ENCODE measurements around the gene BCAS3. TPM values are rescaled to one million over a fixed set of nuclear protein-coding genes. Genes with fewer than 3 reads are reported as not detected.

Gene BCAS3
- total RNA-seq, 1 experiment from 2014 or later: 11.4 TPM

GRCh38 chr17:61302953-61303816 is 625.5 kb downstream of the BCAS3 start:
- H3K4me3 ChIP-seq (ENCODE audit: insufficient read depth, low read depth, low read length): no peak overlapping the region
- no peaks in the 10 kb centered on the region for H3K27me3 ChIP-seq (ENCODE audit: control insufficient read depth, insufficient read depth, low read length)
- no peak for DNase-seq
- no peaks in the 10 kb centered on the region for H3K36me3 ChIP-seq (replicated peaks; ENCODE audit: control insufficient read depth, insufficient read depth, low read length)

- Histone ChIP-seq H3K4me3 (ENCODE audit: insufficient read depth, low read depth, low read length) (no peak overlapping the region), H3K27me3 (ENCODE audit: control insufficient read depth, insufficient read depth, low read length) (no peaks in the 10 kb centered on the region), H3K36me3 (replicated peaks; ENCODE audit: control insufficient read depth, insufficient read depth, low read length) (no peaks in the 10 kb centered on the region)
- DNase-seq: no peak
Measured at GRCh38 chr17:61303817-61304096, 626.1 kb downstream of the BCAS3 start.

- DNase-seq: no peak
- Histone ChIP-seq H3K27me3 (ENCODE audit: control insufficient read depth, insufficient read depth, low read length) (no peaks in the 10 kb centered on the region), H3K4me3 (ENCODE audit: insufficient read depth, low read depth, low read length) (no peak overlapping the region), H3K36me3 (replicated peaks; ENCODE audit: control insufficient read depth, insufficient read depth, low read length) (no peaks in the 10 kb centered on the region)
Measured at GRCh38 chr17:61305024-61305423, 627.4 kb downstream of the BCAS3 start.

GRCh38 chr17:61306003-61306402 is 628.4 kb downstream of the BCAS3 start:
- no peak for DNase-seq
- H3K4me3 ChIP-seq (ENCODE audit: insufficient read depth, low read depth, low read length): no peak overlapping the region
- H3K27me3 ChIP-seq (ENCODE audit: control insufficient read depth, insufficient read depth, low read length): no peaks in the 10 kb centered on the region
- H3K36me3 ChIP-seq (replicated peaks; ENCODE audit: control insufficient read depth, insufficient read depth, low read length): no peaks in the 10 kb centered on the region

DNA sequence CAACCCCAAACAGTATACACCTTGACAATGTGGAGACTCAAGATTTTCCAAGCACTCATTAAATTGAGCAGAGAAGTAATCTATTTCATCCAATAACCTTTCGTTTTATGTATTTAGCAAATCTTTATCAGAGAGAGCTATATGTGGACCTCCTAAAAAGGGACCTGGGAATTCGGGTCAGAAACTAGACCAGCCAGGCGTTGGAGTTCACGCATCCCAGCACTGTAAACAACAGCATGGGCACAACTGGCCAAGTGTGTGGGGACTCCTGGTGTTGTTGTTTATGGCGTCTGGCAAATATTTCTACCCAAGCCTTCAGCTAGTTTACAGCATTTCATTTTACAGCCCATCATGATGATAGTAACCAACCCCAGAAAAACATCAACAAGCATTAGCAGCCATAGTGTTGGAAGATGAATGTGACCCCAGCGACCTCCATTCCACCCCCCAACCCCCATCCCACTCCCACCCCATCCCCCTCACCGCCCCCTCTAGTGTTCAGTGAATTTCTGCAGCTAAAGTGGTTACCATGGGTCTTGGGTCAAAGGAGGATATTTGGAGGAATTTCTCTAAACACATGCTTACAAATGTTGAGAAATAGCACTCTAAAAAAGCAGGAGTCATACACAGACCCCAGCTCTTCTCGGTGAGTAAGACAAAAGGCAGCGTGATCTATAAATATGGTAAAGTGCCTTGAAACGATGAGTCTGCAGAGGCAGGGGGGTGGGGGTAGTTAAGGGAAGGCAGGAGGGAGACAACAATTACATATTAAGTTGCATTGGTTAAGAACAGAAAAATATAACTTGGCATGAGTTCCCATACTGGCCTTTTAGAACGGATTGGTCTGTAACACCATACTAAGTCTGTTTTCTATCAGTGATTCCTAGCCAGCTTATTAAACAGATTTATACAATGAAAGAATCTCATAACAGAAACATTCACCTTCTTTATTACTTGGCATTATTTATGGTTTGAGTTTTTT is 630.5 kb downstream of the BCAS3 start:
- Histone ChIP-seq H3K36me3 (replicated peaks; ENCODE audit: control insufficient read depth, insufficient read depth, low read length) (no peaks in the 10 kb centered on the region), H3K4me3 (ENCODE audit: insufficient read depth, low read depth, low read length) (no peak overlapping the region), H3K27me3 (ENCODE audit: control insufficient read depth, insufficient read depth, low read length) (no peaks in the 10 kb centered on the region)
- DNase-seq: peak; percentile 69

DNA sequence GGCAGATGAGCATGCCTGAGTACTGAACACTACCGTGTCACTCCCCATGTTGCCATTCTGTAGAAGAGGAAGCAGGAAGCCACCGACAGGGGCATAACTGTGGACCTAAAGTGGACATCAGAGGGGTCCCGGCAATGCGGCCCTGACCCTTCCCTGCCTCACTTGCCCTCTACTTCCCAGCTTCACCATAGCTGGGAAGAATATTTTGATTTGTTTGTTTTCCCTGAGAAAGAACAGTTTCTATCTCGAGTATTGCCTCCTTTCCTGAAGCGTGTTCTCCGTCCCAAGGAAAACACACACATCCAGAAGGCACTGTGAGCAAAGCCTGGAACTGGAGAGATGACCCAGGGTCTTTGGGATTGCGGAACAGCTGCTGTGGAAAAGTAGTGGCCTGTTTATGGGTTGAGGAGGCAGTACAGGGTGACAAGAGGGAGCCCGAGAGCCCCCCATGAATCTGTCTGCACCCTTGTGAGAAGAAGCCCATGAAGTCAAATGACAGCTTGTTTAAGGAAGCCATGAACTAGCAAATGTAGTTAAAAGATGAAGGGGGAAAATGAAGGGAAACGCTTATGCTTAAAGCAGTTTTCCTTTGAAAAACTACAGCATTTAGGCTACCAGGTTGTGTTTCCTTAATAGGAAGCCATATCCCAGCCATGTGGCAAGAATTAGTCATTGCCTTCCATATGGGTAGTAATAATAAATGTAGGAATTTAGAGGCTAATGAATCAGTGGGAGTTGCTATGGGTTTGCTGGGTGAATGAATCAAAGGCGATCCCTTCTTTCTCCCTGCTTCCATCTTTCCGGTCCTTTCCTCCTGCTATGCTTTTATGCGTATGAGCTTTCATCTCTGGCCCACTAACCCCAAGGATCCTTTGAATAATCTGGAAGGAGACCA is 632.0 kb downstream of the BCAS3 start:
- H3K4me3 ChIP-seq (ENCODE audit: insufficient read depth, low read depth, low read length): no peak overlapping the region
- no peak for DNase-seq
- H3K27me3 ChIP-seq (ENCODE audit: control insufficient read depth, insufficient read depth, low read length): no peaks in the 10 kb centered on the region
- no peaks in the 10 kb centered on the region for H3K36me3 ChIP-seq (replicated peaks; ENCODE audit: control insufficient read depth, insufficient read depth, low read length)

- Histone ChIP-seq H3K4me3 (ENCODE audit: insufficient read depth, low read depth, low read length) (no peak overlapping the region), H3K27me3 (ENCODE audit: control insufficient read depth, insufficient read depth, low read length) (no peaks in the 10 kb centered on the region), H3K36me3 (replicated peaks; ENCODE audit: control insufficient read depth, insufficient read depth, low read length) (no peaks in the 10 kb centered on the region)
- DNase-seq: no peak
Measured at GRCh38 chr17:61310590-61310989, 632.9 kb downstream of the BCAS3 start.

DNA sequence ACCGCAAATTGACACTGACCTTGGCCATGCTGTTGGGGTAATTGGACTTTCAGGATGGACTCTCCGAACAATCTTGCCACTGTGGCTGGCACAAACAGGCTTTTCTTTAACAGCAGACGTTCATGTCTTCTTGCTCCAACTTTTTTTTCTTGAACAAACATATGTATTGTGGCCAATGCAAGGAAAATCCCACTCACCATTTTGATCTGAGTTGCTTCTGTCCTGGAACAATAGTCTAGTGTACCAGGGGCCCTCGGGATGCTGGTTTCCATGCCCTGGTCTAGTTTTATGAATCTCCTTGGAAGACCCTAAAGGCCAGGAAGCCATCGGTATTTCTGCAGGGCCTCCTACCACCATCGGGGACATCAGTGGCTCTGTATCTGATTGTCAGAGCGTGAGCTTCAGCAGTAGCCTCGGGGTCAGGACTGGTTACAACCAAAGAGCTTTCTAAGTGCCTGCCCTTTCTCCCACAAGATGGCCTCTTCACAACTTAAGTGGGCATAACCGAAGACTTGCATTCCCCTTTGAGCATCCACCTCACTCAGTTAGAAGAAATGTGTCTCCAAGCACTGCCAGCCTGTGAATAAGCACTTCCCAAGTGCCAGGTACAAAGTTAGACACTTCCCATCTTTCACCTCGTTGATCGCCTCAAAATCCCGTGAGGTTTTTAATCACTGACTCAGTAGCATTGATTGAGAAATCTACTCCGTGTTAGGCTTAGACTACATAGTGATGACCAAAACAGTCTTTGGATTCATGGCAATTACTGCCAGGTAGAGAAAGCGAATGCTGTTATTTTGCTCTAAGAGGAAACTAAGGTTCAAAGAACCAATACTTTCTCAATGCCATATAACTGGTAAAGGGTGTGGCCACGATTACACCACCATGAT is 635.0 kb downstream of the BCAS3 start:
- Histone ChIP-seq H3K36me3 (replicated peaks; ENCODE audit: control insufficient read depth, insufficient read depth, low read length) (no peaks in the 10 kb centered on the region), H3K4me3 (ENCODE audit: insufficient read depth, low read depth, low read length) (no peak overlapping the region), H3K27me3 (ENCODE audit: control insufficient read depth, insufficient read depth, low read length) (no peaks in the 10 kb centered on the region)
- DNase-seq: no peak

DNA sequence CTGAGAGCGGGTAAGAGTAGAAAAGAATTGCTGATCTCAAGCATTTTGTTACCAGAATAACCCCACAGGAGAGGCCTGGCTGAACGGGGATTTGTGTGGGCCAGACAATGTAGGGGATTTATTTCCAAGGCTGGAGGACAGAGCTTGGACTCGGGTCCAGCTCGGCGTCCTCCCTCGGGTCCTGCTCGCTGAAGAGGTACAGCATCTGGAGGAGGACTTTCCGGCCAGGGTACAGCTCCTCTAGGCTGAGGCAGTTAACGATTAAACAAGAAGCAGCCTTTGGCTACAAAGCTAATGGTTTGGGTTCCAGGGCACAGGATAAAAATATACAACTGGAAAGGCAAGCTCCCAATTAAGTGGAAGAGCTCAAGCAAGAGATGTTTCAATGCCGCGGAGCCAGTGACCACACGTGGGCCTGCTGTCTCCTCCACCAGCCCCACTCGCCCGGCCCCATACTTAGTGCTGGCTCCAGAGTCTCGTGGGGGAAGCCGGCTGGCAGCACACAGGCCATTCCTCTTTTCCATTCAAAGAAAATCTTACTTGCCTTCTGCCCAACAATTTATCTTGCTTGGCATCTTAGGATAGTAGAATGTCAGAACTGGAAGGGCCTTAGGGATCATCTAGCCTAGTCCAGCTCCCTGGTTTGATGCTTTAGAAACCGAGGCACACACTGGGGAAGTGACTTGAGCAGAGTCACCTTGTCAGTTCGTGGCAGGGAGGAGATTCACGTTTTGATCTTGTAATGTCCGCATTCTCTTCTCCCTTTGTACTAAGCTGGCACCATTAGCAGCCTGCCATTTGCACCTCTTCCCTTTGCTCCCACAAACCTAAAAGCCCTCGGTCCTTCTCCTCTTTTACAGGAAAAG is 636.0 kb downstream of the BCAS3 start:
- Histone ChIP-seq H3K27me3 (ENCODE audit: control insufficient read depth, insufficient read depth, low read length) (no peaks in the 10 kb centered on the region), H3K36me3 (replicated peaks; ENCODE audit: control insufficient read depth, insufficient read depth, low read length) (no peaks in the 10 kb centered on the region), H3K4me3 (ENCODE audit: insufficient read depth, low read depth, low read length) (no peak overlapping the region)
- DNase-seq: no peak

DNA sequence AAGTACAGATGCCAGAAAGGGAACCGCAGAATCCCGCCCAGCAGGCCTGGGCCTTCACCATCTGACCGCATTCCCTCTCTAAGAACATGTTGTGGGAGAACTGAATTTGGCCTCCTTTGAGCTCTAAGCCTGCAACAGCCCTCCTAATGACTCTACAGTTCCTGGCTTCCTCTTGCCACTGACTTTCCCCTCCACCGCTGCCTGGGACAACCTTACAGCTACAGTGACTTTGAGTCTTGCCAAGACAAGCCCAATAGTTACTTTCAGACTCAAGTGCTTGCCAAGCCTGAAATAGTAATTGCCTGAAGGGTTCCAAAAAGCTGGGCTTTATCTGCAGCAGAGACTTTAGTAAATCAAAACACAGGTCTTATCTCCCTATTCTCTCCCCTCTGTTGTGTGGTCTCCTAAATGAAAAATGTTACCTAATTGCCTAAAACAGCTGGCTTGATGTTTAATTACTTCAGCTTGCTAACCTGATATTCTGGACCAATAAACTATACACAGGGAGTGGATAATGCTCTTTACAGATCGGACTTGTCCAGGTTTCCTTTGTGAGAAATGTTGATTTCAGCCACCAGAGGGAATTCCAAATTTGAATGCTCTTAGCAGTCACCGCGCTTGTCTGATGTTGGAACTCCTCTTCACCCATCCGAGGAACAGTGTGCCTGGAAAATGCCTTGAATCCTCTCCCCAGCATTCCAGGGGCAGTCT is 636.9 kb downstream of the BCAS3 start:
- Histone ChIP-seq H3K4me3 (ENCODE audit: insufficient read depth, low read depth, low read length) (no peak overlapping the region), H3K27me3 (ENCODE audit: control insufficient read depth, insufficient read depth, low read length) (no peaks in the 10 kb centered on the region), H3K36me3 (replicated peaks; ENCODE audit: control insufficient read depth, insufficient read depth, low read length) (no peaks in the 10 kb centered on the region)
- DNase-seq: no peak

DNA sequence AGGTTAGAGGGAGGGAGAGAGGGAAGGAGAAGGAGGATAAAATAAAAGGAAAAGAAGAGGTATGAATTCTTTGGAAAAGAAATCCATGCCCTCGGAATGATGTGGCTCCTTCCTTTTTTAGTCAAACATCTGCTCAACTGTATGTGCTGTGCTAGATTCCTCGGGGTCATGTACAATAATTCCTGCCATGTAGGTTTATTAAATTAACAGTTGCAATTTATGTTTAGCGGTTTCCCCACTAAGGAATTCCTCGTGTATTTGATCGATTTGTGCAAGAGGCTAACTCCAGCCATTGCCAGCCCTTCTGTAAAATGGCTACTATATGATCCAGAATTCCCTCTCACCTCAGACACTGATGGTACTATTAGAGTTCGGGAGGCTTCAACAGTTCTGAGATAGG is 639.0 kb downstream of the BCAS3 start:
- H3K36me3 ChIP-seq (replicated peaks; ENCODE audit: control insufficient read depth, insufficient read depth, low read length): no peaks in the 10 kb centered on the region
- no peak overlapping the region for H3K4me3 ChIP-seq (ENCODE audit: insufficient read depth, low read depth, low read length)
- no peak for DNase-seq
- H3K27me3 ChIP-seq (ENCODE audit: control insufficient read depth, insufficient read depth, low read length): no peaks in the 10 kb centered on the region

- peak; percentile 74 for DNase-seq
Measured at GRCh38 chr17:61317779-61318178, 640.1 kb downstream of the BCAS3 start.

More at GRCh38 chr17:61317779-61318178, 640.1 kb downstream of the BCAS3 start:
- H3K36me3 ChIP-seq (replicated peaks; ENCODE audit: control insufficient read depth, insufficient read depth, low read length): no peaks in the 10 kb centered on the region
- no peak overlapping the region for H3K4me3 ChIP-seq (ENCODE audit: insufficient read depth, low read depth, low read length)
- no peaks in the 10 kb centered on the region for H3K27me3 ChIP-seq (ENCODE audit: control insufficient read depth, insufficient read depth, low read length)
